GM04504 (cell line): Measurements from ENCODE around the gene ATG2A.

Experiments
- DNase-seq: peaks from one replicate; pipeline ENCODE4 v3.0.0-alpha.2; 2012; ENCODE audit warnings: low read depth

The ATG2A gene

DNA sequence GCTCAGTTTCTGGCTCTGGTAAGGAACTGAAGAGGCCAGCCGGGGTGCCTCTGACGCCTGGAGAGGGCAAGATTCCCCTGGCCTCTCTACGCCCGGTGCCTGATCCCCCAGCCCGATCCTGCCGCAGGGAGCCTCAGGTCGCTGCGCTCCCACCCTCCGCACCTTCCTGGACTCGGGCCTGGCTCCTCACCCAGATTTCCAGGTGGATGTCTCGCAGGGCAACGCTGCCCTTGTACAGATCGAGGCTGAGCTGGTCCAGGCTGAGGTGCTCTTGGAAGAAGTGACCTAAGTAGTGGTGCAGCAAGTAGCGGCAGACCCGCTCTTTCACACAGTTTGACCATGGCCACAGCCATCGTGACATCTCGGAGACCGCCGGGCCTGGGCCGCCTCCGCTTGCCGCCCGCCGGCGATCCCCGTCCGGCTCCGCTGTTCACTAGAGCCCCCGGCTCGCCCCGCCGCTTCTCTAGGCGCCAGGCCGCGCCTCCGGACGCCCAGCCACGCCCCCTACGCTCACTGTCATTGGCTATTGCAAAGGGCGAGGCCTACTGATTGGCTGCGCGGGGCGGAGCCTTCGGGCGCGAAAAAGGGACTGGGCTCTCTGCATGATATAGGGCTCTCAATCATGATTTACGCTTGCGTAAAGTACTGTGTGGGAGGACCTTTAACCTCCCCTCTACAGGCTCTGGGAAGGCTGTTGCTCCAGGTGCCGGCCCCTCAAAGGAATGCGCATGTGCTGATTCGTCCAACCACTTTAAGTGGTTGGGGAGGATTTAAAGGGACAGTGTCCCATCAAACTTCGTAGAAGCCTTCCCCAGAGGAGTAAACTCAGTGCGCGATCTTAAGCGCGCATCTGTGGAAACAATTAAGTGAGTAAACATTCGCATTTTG, at the start of gene ATG2A:
ATG2A (minus strand) TSS at position 435 of the 888 bp plus-strand sequence; CDS start at position 361, 74 bp downstream.
- peak; percentile 99 for DNase-seq

DNA sequence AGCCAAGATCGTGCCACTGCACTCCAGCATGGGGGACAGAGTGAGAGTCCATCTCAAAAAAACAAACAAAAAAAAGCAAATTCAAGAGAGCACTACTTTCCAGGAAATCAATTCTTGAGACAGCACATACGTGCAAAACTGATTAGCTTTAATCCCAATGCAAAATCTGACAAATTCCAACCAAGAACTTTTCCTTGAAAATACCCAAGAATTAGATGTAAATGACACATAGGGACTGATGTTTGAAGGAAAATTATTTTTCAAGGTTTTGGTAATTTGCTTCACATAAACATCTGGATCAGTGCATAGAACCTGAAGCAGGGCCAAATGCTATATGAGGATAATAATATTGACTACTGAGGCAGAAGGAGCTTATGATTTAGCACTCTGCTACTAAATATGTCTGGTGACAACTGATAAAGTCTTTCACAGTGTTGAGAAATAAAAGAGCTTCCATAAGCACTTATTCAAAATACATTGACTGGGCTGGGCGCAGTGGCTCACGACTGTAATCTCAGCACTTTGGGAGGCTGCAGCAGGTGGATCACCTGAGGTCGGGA, 46.1 kb upstream of the ATG2A start:
- DNase-seq = no peak

DNA sequence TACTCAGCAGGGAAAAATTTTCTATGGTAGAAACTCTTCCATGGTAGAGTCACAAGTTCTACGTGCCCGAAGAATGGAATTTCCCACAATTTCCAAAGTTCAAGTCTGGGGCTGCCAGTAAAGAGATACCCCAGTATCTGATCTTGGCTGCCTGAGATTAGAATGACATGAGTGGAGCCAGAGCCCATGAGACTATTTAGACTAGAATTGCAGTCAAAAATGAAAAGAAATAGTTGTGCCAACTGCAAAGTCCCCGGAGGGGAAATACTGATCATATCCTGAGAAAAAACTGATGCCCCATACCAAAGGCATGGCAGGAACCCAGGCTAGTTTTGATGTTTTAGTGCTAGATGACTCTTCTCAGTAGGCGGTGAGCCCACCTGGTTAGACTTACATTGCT, 43.7 kb upstream of the ATG2A start:
- no peak for DNase-seq

DNA sequence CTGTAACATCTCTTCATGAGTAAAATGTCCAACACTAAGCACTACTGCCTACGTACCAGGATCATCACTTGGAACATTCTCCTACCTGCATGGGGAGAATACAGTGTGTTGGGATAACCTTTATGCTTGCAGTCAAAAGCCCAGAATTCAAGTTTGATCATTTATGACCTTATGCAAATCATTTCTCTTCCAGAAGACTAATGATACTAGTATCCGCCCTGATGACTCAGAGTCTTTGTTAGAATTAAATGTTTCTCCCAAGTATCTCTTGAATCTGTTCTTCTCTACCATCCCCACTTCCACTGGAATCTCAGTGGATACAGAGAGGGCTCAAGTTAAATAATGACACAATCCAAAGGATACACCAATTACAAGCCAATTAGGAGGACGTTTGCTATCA, 42.5 kb upstream of the ATG2A start:
- DNase-seq = no peak

DNA sequence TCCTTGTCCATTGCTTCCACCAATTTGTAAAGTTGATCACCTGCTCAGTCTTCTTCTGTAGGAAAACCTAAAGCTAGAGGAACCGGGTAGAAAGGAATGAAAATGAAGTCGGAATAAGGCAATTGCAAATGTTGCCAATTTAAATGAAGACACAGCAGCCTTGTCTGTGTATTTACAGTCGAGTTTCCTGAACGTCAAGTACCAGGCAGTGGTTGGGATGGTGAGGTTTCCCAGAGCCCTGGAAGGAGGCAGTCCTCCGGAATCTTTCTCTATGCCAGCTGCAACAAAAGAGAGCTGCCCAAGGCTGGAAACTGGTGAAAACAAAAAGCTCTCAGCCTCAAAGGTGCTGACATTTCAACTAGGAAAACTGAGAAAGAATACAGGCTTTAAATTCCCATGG, 37.2 kb upstream of the ATG2A start:
- no peak for DNase-seq

DNA sequence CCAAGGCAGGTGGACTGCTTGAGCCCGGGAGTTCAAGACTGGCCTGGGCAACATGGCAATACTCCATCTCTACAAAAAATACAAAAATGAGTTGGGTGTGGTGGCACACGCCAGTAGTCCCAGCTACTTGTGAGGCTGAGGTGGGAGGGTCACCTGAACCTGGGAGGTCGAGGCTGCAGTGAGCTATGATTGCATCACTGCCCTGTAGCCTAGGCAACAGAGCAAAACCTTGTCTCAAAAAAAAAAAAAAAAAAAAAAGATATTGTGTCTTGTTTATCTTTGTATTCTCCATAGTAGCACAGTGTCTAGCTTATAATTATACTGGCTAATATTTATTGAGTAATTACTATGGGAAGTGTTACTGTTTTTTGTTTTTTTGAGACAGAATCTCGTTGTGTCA, 34.5 kb upstream of the ATG2A start:
- DNase-seq = no peak

DNA sequence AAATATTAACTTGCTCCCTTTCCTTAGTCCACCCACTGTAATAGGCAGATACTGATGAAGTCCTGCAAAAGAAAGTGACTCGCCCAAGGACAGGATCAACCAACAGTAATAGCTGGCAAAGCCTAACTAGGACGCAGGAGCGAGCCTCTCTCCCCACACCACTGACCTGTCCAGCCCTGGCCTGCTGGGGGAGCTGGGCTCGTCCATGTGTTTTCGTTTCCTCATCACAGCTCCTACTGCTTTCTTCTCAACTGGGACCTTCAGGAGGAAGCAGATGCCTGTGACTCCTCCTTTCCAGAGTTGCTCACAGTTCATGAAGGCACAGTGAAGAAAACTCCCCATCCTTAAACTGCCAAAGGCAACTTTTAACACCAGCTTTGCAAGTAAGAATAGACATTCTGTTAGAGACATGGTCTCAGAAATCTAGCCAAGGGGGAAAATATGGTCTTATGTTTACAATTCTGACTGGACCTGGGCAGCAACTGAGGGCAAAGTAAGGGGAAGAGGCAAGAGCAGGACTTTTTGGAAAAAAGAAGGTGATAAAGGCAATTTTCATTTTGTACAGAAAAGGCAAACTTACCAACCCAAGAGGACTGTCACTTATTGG, 30.3 kb upstream of the ATG2A start:
- peak; percentile 7 for DNase-seq

DNA sequence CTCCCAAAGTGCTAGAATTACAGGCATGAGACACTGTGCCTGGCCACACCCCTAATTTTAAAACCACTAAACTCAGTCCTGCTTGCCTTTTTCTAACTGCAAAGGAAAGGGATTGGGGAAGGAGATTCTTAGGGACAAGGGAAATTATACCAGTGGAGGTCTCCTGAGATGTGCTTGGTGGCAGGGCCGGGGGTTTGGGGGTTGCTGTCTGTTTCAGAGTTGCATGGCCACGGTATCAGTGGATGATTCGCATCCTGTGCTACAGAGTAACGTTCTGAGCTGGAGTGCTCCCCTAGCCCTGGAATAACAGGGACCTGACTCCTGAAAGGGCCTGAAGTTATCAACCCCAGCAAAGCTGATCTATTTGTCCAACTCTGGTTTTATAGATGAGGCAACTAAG, 19.5 kb upstream of the ATG2A start:
- DNase-seq = no peak

DNA sequence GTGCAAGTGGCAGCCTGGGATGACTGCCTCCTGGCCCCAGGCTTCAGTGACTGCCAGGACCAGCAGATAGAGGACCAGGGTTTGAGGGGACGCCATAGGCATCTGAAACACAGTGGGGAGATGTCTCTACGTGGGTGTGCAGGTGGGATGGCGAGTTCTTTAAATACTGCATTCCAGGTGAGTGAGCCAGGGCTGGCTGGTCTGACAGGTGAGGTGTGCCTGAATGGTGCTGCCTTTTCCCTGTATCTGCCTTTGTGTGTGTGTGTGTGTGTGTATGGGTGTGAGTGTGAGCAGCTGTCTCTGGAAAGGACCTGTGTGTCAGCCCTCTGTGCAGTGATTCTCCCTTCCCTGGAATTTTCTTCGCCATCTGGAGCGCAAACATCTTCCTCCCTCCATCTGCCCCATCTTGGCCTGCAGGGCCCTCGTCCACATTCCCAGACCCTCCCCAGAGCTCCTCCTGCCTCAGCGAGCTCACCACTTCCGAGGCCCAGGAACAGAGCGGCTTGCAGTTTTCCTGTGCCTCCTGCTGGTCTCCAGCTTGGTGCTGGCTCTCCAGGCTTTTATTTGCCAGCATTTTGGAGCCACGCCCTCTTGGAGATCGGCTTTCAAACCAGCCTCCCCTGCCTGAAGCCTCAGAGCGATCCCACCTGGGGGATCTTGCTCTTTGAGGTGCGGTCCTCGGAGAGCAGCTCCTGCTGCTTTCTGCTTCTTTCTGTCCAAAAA, 18.5 kb upstream of the ATG2A start, which contains the start of gene GPHA2:
GPHA2 (minus strand) TSS at position 535 of the 723 bp plus-strand sequence; CDS start at position 102, 433 bp downstream.
- DNase-seq = no peak

DNA sequence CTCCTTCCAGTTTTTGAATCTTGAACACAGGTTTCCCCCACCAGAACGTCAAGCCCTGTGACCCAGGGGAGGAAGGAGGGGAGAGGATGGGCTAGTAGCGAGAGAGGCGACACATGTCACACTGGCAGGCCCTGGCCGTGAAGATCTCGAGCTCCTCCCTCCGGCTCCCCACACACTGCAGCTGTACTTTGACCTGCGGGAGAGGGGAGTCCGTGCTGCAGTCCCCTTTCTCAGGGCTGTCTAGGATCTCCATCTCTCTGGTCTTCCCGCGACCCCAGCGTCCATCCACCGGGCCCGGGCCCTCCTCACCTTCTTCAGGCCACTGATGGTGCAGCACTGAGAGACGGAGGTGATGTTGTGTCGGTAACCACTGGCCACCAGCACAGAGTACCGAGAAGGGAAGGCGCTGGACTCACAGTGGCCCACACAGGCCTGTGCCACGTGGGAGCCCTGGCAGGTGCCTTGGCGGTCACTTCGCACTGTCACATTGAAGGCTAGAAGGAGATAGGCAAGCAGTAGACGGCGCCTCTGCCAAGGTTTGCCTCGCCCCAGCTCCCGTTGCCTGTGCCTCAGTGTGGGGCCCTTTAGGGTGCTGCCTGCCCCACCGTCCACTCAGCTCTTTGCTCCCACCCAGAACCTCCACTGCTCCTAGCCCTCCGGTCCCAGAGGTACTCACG, 17.8 kb upstream of the ATG2A start:
- DNase-seq = no peak

DNA sequence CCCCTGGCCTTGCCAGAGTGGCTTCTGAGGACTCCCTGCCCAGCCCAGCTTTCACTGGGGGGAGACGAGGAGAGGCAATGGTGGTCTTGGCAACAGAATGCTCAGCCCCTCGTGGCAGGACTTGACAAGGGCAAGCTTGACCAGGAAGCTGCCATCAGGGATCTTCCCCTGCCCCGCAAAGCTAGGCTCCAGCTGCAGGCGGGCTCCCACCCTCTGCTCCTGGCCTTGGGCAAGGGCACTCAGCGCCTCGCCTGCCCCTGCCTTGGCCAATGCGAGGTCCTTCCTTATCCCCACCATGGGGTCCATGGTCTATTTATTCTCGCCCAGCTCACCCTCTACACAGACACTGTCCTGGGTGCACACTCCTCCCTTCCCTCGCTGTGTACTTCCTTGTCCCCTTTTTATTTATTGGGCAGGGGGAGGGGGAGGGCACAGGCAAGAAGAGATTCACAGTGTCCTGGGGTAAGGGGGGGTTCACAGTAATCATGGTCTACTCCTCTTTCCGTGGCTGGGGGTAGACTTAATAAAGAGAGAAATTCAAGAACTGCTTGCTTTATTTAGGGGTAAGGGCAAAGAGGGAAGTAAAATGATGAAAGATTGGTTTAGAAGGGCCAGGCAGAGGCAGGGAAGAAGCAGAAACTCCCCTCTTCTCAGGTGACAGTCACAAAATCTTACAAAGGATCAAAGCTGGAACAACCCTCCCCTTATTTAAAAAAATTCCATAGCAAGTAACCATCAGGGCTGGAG, 17.1 kb upstream of the ATG2A start:
- no peak for DNase-seq

DNA sequence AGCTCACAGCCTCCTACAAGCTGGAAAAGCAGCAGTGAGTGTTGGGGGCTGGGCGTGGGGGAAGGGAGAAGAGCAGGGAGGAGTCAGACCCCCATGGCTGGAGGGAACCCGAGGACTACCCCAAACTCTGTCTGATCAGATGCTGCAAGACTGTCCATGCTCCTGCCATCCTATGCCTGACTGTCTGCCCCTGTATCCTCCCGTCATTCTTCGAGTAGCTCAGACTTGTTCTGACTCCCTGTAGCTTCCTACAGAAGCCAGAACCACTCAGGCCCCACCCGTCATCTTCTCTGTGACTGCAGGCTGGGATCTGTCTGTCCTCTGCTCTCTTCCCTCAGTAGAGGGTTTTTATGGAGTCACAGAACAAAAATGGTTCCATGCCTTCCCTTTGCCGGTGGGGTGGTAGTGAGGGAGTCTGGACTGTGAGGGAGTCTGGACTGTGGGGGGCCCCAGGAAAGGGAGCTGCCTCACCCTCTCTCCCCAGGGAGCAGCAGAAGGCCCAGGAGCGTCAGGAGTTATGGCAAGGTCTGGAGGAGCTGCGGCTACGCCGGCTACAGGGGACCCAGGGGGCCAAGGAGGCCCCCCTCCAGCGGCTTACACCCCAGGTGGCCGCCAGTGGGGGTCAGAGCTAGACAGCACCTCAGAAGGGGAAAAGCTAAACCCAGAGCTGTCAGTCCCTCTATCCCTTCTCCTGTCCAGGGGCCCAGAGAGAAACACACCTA, 16.4 kb upstream of the ATG2A start:
- DNase-seq = no peak

DNA sequence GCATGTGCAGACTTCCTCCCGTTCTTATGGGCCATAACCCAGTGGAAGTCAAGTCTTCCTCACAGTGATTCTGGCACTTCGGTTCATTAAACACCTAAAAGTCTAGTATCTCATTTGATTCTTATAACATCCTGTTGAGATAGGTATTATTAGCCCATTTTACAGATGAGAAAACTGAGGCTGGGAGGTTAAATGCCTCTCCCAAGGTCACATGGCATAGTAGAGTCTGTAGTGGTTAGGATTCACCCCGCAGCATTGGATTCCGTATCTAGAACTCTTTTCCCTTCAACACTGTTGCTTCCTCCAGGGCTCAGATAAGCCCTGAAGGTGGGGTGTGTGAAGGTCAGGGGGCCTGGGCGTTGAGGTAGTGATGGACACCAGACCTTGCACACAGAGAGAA, 15.3 kb upstream of the ATG2A start:
- no peak for DNase-seq

DNA sequence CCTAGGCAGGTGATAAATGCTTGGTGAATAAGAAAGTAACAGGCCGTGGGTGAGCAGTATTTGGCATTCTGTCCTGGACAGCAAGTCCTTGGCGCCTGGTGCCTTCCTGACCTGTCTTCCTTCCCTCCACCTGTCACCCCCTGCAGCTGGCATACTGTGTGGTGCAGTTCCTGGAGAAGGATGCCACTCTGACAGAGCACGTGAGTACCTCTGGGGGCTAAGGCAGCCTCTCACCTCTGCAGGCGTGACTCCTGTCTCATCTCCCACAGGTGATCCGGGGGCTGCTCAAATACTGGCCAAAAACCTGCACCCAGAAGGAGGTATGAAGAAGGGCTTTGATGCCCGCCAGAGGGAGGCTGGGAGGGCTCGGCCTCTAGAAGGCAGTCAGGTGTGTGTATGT, 14.3 kb upstream of the ATG2A start:
- no peak for DNase-seq

DNA sequence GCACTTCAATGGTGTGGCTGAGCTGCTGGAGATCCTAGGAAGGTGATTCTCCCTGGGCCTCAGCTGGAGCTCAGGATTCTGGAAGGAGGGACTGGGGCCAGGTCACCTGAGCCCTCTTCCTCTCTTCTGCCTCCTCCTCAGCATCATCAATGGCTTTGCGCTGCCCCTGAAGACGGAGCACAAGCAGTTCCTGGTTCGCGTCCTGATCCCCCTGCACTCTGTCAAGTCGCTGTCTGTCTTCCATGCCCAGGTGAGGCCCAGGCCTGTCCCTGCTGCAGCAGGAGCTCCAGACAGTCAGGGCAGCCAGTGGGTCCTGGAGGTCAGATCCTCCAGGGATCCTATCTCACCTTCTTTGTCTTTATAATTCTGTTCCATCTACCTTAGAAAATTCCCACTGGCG, 13.3 kb upstream of the ATG2A start:
- no peak for DNase-seq

DNA sequence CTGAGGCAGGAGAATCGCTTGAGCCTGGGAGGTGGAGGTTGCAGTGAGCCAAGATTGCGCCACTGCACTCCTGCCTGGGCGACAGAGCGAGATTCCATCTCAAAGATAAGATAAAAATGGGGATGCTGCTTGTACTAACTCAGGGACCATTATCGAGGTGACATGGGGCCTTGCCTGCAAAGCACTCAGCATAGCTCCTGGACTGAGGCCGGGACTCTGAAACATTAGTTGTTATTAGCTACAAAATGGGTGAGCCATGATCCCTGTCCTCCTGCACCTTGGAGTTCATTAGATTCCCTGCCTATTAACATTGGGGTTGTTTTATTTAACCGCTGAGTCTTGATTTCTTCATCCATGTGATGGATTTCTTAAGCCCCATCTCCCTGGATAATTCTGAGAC, 12.6 kb upstream of the ATG2A start:
- DNase-seq = no peak

DNA sequence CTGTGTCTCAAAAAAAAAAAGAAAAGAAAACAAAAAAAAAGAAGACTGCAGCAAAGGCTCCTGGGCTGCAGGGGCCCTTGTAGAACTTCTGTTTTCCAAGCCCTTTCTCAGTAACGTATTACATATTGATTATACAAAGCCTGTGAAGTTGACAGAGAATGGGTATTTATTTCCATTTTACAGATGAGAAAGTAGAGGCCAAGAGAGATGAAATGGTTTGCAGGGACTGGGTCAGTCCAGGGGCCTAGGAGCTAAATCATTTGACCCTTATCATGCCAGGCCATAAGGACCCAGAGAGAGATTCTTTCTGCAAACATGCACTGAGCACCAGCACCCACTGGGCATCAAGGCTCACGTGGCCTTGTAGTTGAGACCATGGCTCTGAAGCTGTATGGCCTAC, 11.9 kb upstream of the ATG2A start:
- no peak for DNase-seq

DNA sequence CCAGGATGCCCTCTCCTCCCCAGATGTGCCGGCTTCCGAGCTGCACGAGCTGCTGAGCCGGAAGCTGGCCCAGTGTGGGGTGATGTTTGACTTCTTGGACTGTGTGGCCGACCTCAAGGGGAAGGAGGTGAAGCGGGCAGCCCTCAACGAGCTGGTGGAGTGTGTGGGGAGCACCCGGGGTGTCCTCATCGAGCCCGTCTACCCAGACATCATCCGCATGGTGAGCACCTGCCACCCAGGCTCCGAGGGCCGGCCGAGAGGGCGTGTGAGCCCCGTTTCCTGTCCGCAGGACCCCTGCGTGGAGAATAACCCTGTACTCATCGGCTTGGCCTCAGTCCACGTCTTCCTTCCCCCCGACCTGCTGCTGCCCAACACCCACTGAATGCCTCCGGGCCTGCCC, 9.7 kb upstream of the ATG2A start:
- DNase-seq = no peak

DNA sequence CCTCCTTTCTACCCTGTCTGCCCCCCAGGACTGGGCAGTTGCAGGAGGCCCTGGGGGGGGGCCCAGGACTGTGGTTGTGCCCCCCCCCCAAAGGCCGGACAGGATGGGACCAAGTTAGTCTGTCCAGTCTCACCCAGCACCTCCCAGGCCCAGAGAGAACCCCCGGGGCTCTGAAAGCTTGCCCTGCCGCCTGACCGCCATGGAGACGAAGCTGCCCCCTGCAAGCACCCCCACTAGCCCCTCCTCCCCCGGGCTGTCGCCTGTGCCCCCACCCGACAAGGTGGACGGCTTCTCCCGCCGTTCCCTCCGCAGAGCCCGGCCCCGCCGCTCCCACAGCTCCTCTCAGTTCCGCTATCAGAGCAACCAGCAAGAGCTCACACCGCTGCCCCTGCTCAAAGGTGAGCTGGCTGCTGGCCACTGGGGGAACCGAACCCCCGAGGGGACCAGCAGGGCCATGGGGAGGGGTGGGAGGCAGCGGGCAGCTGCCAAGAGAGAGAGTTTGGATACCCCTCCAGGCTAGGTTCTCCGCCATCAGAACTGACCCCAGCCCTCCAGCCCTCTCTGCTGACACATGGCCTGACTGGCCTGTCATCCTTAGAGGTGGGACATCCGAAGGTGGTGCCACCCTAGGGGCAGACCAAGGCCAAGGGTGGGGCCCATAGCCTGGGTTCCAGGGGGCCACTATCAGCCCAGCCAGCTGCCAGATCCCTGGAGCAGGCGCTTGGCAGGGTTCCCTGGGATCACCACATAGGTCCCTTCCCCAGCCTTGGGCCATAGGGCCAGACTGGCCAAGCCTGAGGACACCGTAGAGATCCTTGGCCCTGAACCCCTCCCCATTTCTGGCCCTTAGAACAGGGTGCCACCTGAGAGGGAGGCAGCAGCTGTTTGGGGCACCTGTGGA, 8.8 kb upstream of the ATG2A start:
- no peak for DNase-seq

DNA sequence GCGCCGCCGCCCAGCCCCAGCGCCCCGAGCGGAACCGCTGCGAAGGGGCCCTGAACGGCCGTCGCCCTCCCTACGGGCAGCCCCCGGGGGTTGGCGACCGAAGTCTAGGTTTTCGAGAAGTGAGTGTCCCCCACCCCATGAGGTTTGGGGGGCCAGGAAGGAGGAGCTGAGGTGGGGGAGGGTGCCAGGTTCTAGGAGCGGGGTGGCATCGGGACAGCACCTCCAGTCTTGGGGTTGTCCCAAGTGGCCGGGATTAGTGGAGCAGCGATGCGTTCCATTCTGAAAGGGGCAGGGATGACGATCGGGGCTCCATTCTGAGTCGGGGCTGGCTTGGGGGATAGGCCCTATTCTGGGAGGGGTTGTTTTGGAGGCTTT, 7.9 kb upstream of the ATG2A start:
- no peak for DNase-seq
